ENCODE results near the gene KCNQ5.

Gene KCNQ5

DNA sequence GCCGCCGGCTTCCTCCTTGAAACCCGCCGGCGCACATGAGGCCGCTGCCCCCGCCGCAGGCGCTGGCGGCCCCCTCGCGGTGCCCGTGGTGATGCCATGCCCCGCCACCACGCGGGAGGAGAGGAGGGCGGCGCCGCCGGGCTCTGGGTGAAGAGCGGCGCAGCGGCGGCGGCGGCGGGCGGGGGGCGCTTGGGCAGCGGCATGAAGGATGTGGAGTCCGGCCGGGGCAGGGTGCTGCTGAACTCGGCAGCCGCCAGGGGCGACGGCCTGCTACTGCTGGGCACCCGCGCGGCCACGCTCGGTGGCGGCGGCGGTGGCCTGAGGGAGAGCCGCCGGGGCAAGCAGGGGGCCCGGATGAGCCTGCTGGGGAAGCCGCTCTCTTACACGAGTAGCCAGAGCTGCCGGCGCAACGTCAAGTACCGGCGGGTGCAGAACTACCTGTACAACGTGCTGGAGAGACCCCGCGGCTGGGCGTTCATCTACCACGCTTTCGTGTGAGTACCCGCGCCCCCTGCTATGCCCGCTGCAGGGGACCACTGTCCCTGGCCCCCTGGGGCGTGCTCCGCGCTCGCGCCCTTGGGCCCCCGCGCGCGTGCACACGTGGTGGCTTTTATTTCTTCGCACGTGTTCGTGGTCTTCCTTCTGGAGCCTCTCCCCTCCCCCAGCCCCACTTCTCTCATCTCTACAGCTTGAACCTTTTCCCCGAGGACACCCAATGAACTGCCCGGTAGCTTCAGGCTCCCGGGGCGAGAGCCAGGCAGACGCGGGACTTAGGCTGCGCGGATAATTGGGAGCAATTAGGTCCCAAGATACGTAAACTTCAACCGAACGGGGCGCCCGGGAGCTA, 453 bp downstream of the KCNQ5 start (continued):
- TF ChIP-seq ZNF610 (tag by site-specific recombination; IDR thresholded peaks at IDR 0.05; ENCODE audit: borderline replicate concordance) = peak; percentile 23; the same call in 1 of the 2 replicates
- no peak for TF ChIP-seq ZNF555 (tag by site-specific recombination; conservative IDR thresholded peaks at IDR 0.05)
- TF ChIP-seq ZNF571 (tag by site-specific recombination; IDR thresholded peaks at IDR 0.05) = no peak
- TF ChIP-seq, protein P1, sequence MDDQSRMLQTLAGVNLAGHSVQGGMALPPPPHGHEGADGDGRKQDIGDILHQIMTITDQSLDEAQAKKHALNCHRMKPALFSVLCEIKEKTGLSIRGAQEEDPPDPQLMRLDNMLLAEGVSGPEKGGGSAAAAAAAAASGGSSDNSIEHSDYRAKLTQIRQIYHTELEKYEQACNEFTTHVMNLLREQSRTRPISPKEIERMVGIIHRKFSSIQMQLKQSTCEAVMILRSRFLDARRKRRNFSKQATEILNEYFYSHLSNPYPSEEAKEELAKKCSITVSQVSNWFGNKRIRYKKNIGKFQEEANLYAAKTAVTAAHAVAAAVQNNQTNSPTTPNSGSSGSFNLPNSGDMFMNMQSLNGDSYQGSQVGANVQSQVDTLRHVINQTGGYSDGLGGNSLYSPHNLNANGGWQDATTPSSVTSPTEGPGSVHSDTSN (CRISPR knock-in tag; IDR thresholded peaks at IDR 0.05) = peak; percentile 63
- TF ChIP-seq, protein P2, sequence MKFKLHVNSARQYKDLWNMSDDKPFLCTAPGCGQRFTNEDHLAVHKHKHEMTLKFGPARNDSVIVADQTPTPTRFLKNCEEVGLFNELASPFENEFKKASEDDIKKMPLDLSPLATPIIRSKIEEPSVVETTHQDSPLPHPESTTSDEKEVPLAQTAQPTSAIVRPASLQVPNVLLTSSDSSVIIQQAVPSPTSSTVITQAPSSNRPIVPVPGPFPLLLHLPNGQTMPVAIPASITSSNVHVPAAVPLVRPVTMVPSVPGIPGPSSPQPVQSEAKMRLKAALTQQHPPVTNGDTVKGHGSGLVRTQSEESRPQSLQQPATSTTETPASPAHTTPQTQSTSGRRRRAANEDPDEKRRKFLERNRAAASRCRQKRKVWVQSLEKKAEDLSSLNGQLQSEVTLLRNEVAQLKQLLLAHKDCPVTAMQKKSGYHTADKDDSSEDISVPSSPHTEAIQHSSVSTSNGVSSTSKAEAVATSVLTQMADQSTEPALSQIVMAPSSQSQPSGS (tag by site-specific recombination; IDR thresholded peaks at IDR 0.05; ENCODE audit: low read depth) = no peak
- no peak for TF ChIP-seq ZNF354C (tag by site-specific recombination; IDR thresholded peaks at IDR 0.05; ENCODE audit: borderline replicate concordance, low read depth)
- TF ChIP-seq ZBTB1 (tag by site-specific recombination; IDR thresholded peaks at IDR 0.05) = no peak
- TF ChIP-seq, protein P3, sequence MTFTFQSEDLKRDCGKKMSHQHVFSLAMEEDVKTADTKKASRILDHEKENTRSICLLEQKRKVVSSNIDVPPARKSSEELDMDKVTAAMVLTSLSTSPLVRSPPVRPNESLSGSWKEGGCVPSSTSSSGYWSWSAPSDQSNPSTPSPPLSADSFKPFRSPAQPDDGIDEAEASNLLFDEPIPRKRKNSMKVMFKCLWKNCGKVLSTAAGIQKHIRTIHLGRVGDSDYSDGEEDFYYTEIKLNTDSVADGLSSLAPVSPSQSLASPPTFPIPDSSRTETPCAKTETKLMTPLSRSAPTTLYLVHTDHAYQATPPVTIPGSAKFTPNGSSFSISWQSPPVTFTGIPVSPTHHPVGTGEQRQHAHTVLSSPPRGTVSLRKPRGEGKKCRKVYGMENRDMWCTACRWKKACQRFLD (tag by site-specific recombination; IDR thresholded peaks at IDR 0.05) = no peak
- TF ChIP-seq ZNF157 (tag by site-specific recombination; IDR thresholded peaks at IDR 0.05) = no peak
- TF ChIP-seq, protein P4, sequence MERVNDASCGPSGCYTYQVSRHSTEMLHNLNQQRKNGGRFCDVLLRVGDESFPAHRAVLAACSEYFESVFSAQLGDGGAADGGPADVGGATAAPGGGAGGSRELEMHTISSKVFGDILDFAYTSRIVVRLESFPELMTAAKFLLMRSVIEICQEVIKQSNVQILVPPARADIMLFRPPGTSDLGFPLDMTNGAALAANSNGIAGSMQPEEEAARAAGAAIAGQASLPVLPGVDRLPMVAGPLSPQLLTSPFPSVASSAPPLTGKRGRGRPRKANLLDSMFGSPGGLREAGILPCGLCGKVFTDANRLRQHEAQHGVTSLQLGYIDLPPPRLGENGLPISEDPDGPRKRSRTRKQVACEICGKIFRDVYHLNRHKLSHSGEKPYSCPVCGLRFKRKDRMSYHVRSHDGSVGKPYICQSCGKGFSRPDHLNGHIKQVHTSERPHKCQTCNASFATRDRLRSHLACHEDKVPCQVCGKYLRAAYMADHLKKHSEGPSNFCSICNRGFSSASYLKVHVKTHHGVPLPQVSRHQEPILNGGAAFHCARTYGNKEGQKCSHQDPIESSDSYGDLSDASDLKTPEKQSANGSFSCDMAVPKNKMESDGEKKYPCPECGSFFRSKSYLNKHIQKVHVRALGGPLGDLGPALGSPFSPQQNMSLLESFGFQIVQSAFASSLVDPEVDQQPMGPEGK (tag by site-specific recombination; IDR thresholded peaks at IDR 0.05) = peak; percentile 12

DNA sequence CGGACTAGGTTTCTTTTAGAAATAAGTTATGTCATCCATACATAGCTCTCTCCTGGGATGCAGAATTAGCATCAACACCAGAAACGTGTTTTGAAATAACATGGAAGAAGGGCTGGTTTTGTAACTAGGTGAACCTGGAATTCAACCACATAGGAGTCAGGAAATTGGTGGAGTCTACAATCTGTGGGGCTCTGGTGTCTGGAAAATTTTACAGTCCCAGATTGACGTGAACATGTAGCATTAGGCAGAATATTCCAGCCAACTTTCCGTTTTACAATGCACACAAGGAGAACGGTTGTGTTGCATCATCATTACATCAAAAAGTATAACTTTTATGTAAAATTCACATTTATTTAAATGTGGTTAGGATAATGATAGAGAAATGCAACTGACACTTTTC, 1.9 kb downstream of the KCNQ5 start:
- ChIA-PET CTCF (interaction anchor here (0.6 to 2.1 kb wide), 4 partner anchors 41 to 506 kb away, joined by 3 to 12 read pairs (median 6); no protein-coding TSS in a partner anchor), POLR2A (no interaction called here)
- H3K9me3 ChIP-seq (ENCODE audit: control insufficient read depth, insufficient read depth, low read depth, low read length) = no peaks in the 10 kb centered on the region
- H3K4me1 ChIP-seq (ENCODE audit: control insufficient read depth, insufficient read depth, low read length) = no peaks in the 10 kb centered on the region
- no peak overlapping the region for H3K4me3 ChIP-seq (ENCODE audit: low read depth, low read length)
- H3K27ac ChIP-seq (ENCODE audit: extremely low read depth, low read depth, low read length) = no peak overlapping the region
- no peaks in the 10 kb centered on the region for H3K36me3 ChIP-seq (ENCODE audit: control insufficient read depth in 2 of 2, insufficient read depth in 1 of 2, low read length in 2 of 2)
- no peak for TF ChIP-seq ZNF837 (tag by site-specific recombination; IDR thresholded peaks at IDR 0.05)
- no peak for TF ChIP-seq ZNF121 (tag by site-specific recombination; IDR thresholded peaks at IDR 0.05)
- no peak for TF ChIP-seq ZNF600 (tag by site-specific recombination; IDR thresholded peaks at IDR 0.05)
- TF ChIP-seq ZNF571 (tag by site-specific recombination; IDR thresholded peaks at IDR 0.05) = no peak
- no peak for TF ChIP-seq ZNF747 (tag by site-specific recombination; IDR thresholded peaks at IDR 0.05)
- TF ChIP-seq, protein P5, sequence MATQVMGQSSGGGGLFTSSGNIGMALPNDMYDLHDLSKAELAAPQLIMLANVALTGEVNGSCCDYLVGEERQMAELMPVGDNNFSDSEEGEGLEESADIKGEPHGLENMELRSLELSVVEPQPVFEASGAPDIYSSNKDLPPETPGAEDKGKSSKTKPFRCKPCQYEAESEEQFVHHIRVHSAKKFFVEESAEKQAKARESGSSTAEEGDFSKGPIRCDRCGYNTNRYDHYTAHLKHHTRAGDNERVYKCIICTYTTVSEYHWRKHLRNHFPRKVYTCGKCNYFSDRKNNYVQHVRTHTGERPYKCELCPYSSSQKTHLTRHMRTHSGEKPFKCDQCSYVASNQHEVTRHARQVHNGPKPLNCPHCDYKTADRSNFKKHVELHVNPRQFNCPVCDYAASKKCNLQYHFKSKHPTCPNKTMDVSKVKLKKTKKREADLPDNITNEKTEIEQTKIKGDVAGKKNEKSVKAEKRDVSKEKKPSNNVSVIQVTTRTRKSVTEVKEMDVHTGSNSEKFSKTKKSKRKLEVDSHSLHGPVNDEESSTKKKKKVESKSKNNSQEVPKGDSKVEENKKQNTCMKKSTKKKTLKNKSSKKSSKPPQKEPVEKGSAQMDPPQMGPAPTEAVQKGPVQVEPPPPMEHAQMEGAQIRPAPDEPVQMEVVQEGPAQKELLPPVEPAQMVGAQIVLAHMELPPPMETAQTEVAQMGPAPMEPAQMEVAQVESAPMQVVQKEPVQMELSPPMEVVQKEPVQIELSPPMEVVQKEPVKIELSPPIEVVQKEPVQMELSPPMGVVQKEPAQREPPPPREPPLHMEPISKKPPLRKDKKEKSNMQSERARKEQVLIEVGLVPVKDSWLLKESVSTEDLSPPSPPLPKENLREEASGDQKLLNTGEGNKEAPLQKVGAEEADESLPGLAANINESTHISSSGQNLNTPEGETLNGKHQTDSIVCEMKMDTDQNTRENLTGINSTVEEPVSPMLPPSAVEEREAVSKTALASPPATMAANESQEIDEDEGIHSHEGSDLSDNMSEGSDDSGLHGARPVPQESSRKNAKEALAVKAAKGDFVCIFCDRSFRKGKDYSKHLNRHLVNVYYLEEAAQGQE (tag by site-specific recombination; IDR thresholded peaks at IDR 0.05) = no peak
- TF ChIP-seq, protein P6, sequence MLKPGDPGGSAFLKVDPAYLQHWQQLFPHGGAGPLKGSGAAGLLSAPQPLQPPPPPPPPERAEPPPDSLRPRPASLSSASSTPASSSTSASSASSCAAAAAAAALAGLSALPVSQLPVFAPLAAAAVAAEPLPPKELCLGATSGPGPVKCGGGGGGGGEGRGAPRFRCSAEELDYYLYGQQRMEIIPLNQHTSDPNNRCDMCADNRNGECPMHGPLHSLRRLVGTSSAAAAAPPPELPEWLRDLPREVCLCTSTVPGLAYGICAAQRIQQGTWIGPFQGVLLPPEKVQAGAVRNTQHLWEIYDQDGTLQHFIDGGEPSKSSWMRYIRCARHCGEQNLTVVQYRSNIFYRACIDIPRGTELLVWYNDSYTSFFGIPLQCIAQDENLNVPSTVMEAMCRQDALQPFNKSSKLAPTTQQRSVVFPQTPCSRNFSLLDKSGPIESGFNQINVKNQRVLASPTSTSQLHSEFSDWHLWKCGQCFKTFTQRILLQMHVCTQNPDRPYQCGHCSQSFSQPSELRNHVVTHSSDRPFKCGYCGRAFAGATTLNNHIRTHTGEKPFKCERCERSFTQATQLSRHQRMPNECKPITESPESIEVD (tag by site-specific recombination; IDR thresholded peaks at IDR 0.05) = peak; percentile 57
- TF ChIP-seq ZFHX2 (tag by site-specific recombination; conservative IDR thresholded peaks at IDR 0.05) = no peak
- TF ChIP-seq, protein P2 (tag by site-specific recombination; IDR thresholded peaks at IDR 0.05; ENCODE audit: low read depth) = peak; percentile 47
- peak; percentile 40; the same call in 1 of the 2 replicates for TF ChIP-seq IKZF3 (tag by site-specific recombination; IDR thresholded peaks at IDR 0.05)
- TF ChIP-seq SCRT2 (tag by site-specific recombination; IDR thresholded peaks at IDR 0.05) = no peak
- TF ChIP-seq RBAK (tag by site-specific recombination; IDR thresholded peaks at IDR 0.05) = no peak
- TF ChIP-seq, protein P3 (tag by site-specific recombination; IDR thresholded peaks at IDR 0.05) = no peak

Measured in HEK293 (cell line).